WTC11 (cell line): Measurements from ENCODE around the gene MYOZ3. TPM values are rescaled to one million over a fixed set of nuclear protein-coding genes. Genes with fewer than 3 reads are reported as not detected.

Source experiments
- ATAC-seq: fragments of 200-7000 bp; cut with Tn5 transposase; 2 replicates; pipeline ENCODE4 v1.10.0; 2021; ENCODE audit warnings: mild to moderate bottlenecking, moderate library complexity
- CTCF ChIA-PET: fragments of 300-600 bp; sonication (Branson Sonifier 250); formaldehyde crosslinking; loops from one replicate; lab custom pipeline; 2021; ENCODE audit warnings: antibody characterized with exemption; lab: Charles Lee
- POLR2A ChIA-PET: fragments of 350-600 bp; sonication (Branson Sonifier 250); formaldehyde crosslinking; loops from one replicate; lab custom pipeline; 2021; ENCODE audit warnings: antibody characterized with exemption; lab: Charles Lee
- DNase-seq: peaks from one replicate; pipeline ENCODE4 v3.0.0; 2021; ENCODE audit warnings: low spot score
- H3K27ac Mint-ChIP-seq: 2 replicates; pipeline ENCODE4 v1.8.0; 2021; ENCODE audit warnings: mixed read lengths
- H3K27me3 Mint-ChIP-seq: 2 replicates; pipeline ENCODE4 v1.8.0; 2021; ENCODE audit warnings: low read depth, mild to moderate bottlenecking, moderate library complexity, mixed read lengths
- H3K36me3 Mint-ChIP-seq: 2 replicates; pipeline ENCODE4 v1.8.0; 2021; ENCODE audit warnings: mixed read lengths
- H3K4me1 Mint-ChIP-seq: 2 replicates; pipeline ENCODE4 v1.8.0; 2022; ENCODE audit warnings: mixed read lengths
- H3K4me3 Mint-ChIP-seq: 2 replicates; pipeline ENCODE4 v1.8.0; 2021; ENCODE audit warnings: mild to moderate bottlenecking, moderate library complexity, mixed read lengths
- H3K9me3 Mint-ChIP-seq: 2 replicates; pipeline ENCODE4 v1.8.0; 2021; ENCODE audit warnings: mixed read lengths
- ARID4B ChIP-seq: sonication (generic); formaldehyde crosslinking; IDR thresholded peaks from 2 replicates; pipeline ENCODE4 v1.8.0; 2023; ENCODE audit warnings: missing genetic modification reagents, mild to moderate bottlenecking, borderline replicate concordance
- ATF1 ChIP-seq: sonication (generic); formaldehyde crosslinking; IDR thresholded peaks from 2 replicates; pipeline ENCODE4 v1.8.1; 2023; ENCODE audit warnings: mild to moderate bottlenecking, moderate library complexity, missing genetic modification reagents
- CBFB ChIP-seq: sonication (generic); formaldehyde crosslinking; IDR thresholded peaks from 2 replicates; pipeline ENCODE4 v1.8.1; 2022; ENCODE audit warnings: mild to moderate bottlenecking, low read depth, missing genetic modification reagents
- E2F1 ChIP-seq: sonication (generic); formaldehyde crosslinking; IDR thresholded peaks from 2 replicates; pipeline ENCODE4 v1.8.0; 2022; ENCODE audit warnings: mild to moderate bottlenecking, missing genetic modification reagents
- ESRRA ChIP-seq: sonication (generic); formaldehyde crosslinking; IDR thresholded peaks from 2 replicates; pipeline ENCODE4 v1.8.1; 2022; ENCODE audit warnings: mild to moderate bottlenecking, missing genetic modification reagents, borderline replicate concordance
- FOXP4 ChIP-seq: sonication (generic); formaldehyde crosslinking; IDR thresholded peaks from 2 replicates; pipeline ENCODE4 v1.8.0; 2022; ENCODE audit warnings: mild to moderate bottlenecking, missing genetic modification reagents
- GABPB1 ChIP-seq: sonication (generic); formaldehyde crosslinking; IDR thresholded peaks from 2 replicates; pipeline ENCODE4 v1.8.1; 2023; ENCODE audit warnings: mild to moderate bottlenecking, missing genetic modification reagents
- HMGA2 ChIP-seq: fragments of 250-450 bp; sonication (Bioruptor Pico); IDR thresholded peaks from 2 replicates; pipeline ENCODE4 v1.4.0; 2021; ENCODE audit warnings: mild to moderate bottlenecking, moderate library complexity
- IRF1 ChIP-seq: sonication (generic); formaldehyde crosslinking; IDR thresholded peaks from 2 replicates; pipeline ENCODE4 v1.8.0; 2023; ENCODE audit warnings: missing genetic modification reagents
- MLX ChIP-seq: sonication (generic); formaldehyde crosslinking; IDR thresholded peaks from 2 replicates; pipeline ENCODE4 v1.8.1; 2023; ENCODE audit warnings: mild to moderate bottlenecking, missing genetic modification reagents, moderate library complexity
- NR2C2 ChIP-seq: sonication (generic); formaldehyde crosslinking; IDR thresholded peaks from 2 replicates; pipeline ENCODE4 v1.8.0; 2022; ENCODE audit warnings: mild to moderate bottlenecking, missing genetic modification reagents
- RORB ChIP-seq: fragments of 250-450 bp; sonication (Bioruptor Pico); IDR thresholded peaks from 2 replicates; pipeline ENCODE4 v1.9.0; 2021; ENCODE audit warnings: mild to moderate bottlenecking
- SP1 ChIP-seq: sonication (generic); formaldehyde crosslinking; conservative IDR thresholded peaks from 2 replicates; pipeline ENCODE4 v1.8.1; 2022; ENCODE audit warnings: missing genetic modification reagents
- TP53 ChIP-seq: sonication (generic); formaldehyde crosslinking; IDR thresholded peaks from 2 replicates; pipeline ENCODE4 v1.8.1; 2023; ENCODE audit warnings: mild to moderate bottlenecking, missing genetic modification reagents
- USF1 ChIP-seq: sonication (generic); formaldehyde crosslinking; IDR thresholded peaks from 2 replicates; pipeline ENCODE4 v1.8.0; 2022; ENCODE audit warnings: mild to moderate bottlenecking, missing genetic modification reagents
- ZBTB43 ChIP-seq: sonication (generic); formaldehyde crosslinking; IDR thresholded peaks from 2 replicates; pipeline ENCODE4 v1.8.1; 2023; ENCODE audit warnings: mild to moderate bottlenecking, missing genetic modification reagents
- ZNF121 ChIP-seq: sonication (generic); formaldehyde crosslinking; IDR thresholded peaks from 2 replicates; pipeline ENCODE4 v1.8.0; 2023; ENCODE audit warnings: missing genetic modification reagents
- ZNF219 ChIP-seq: sonication (generic); formaldehyde crosslinking; IDR thresholded peaks from 2 replicates; pipeline ENCODE4 v1.8.0; 2023; ENCODE audit warnings: missing genetic modification reagents, mild to moderate bottlenecking, borderline replicate concordance
- ZNF232 ChIP-seq: sonication (generic); formaldehyde crosslinking; IDR thresholded peaks from 2 replicates; pipeline ENCODE4 v1.8.0; 2022; ENCODE audit warnings: mild to moderate bottlenecking, missing genetic modification reagents
- total RNA-seq: library from RNA; stranded (reverse); gene quantifications from 3 replicates; pipeline ENCODE4 v1.2.3, GENCODE V29; 2021

Gene MYOZ3
- total RNA-seq, 1 experiment from 2014 or later, result 13.7 TPM

- H3K27ac Mint-ChIP-seq, result no peak overlapping the region
- peaks cover 23% of the 10 kb centered on the region for H3K4me1 Mint-ChIP-seq
- ATAC-seq, result no peak
- TF ChIP-seq HMGA2 (no peak), E2F1 (CRISPR knock-in tag) (no peak), ZNF121 (CRISPR knock-in tag) (no peak), IRF1 (no peak), GABPB1 (CRISPR knock-in tag) (no peak), FOXP4 (CRISPR knock-in tag) (no peak), MLX (CRISPR knock-in tag) (no peak), NR2C2 (CRISPR knock-in tag) (no peak)
- TF ChIP-seq, all 79 proteins: peak for 0
- Mint-ChIP-seq H3K36me3 (no peaks in the 10 kb centered on the region), H3K4me3 (peak overlapping the region; percentile 73; the same call in 1 of the 2 replicates), H3K27me3 (peaks cover 12% of the 10 kb centered on the region), H3K9me3 (no peaks in the 10 kb centered on the region)
- no peak for DNase-seq
- ChIA-PET CTCF (interaction anchor here (0.6 to 5.6 kb wide), 15 partner anchors 8 to 165 kb away, joined by 3 to 59 read pairs (median 6); partner anchors contain the start of gene RBM22), POLR2A (interaction anchor here (1.3 kb wide), 1 partner anchor 46 kb away, joined by 7 read pairs; the partner anchor contains the start of gene RBM22)
These were observed 5.8 kb upstream of the MYOZ3 start for GRCh38 chr5:150655221-150655620.

GRCh38 chr5:150656191-150657132 is 4.6 kb upstream of the MYOZ3 start:
- ATAC-seq (peak; percentile 64), DNase-seq (peak; percentile 82)
- no peaks in the 10 kb centered on the region for H3K36me3 Mint-ChIP-seq
- POLR2A ChIA-PET, result interaction anchor here (0.7 to 2.7 kb wide), 6 partner anchors 16 to 167 kb away, joined by 3 to 9 read pairs (median 6); partner anchors contain the start of gene RBM22
- H3K27ac Mint-ChIP-seq, result peak overlapping the region; percentile 76; the same call in 1 of the 2 replicates
- peaks cover 27% of the 10 kb centered on the region for H3K4me1 Mint-ChIP-seq
- H3K9me3 Mint-ChIP-seq, result no peaks in the 10 kb centered on the region
- H3K27me3 Mint-ChIP-seq, result peaks cover 12% of the 10 kb centered on the region
- CTCF ChIA-PET, result interaction anchor here (0.6 to 5.6 kb wide), 27 partner anchors 12 to 220 kb away, joined by 3 to 59 read pairs (median 4); partner anchors contain the start of genes IRGM, RBM22 and SYNPO
- H3K4me3 Mint-ChIP-seq, result peak overlapping the region; percentile 73
- 0 out of 2 replicates have a peak, but pooled peaks have one; percentile 44 for TF ChIP-seq ATF1 (CRISPR knock-in tag)
- peak; percentile 75; the same call in 1 of the 2 replicates for TF ChIP-seq TP53 (CRISPR knock-in tag)
- no peak for TF ChIP-seq RORB (CRISPR knock-in tag)
- peak; percentile 46; the same call in 1 of the 2 replicates for TF ChIP-seq ARID4B (CRISPR knock-in tag)
- TF ChIP-seq ZNF232 (CRISPR knock-in tag), result peak; percentile 58; the same call in 1 of the 2 replicates
- peak; percentile 45; the same call in 1 of the 2 replicates for TF ChIP-seq ZNF219 (CRISPR knock-in tag)
- TF ChIP-seq SP1 (CRISPR knock-in tag), result peak; percentile 13; the same call in 1 of the 2 replicates
- TF ChIP-seq ESRRA (CRISPR knock-in tag), result peak; percentile 43; the same call in 1 of the 2 replicates
- TF ChIP-seq E2F1 (CRISPR knock-in tag), result no peak
- TF ChIP-seq USF1 (CRISPR knock-in tag), result 0 out of 2 replicates have a peak, but pooled peaks have one; percentile 31
- TF ChIP-seq CBFB (CRISPR knock-in tag), result 0 out of 2 replicates have a peak, but pooled peaks have one; percentile 56
- 0 out of 2 replicates have a peak, but pooled peaks have one; percentile 78 for TF ChIP-seq ZBTB43 (CRISPR knock-in tag)
